Measurements from ENCODE around the gene CDH12. TPM values are rescaled to one million over a fixed set of nuclear protein-coding genes. Genes with fewer than 3 reads are reported as not detected.

CDH12 gene
- total and polyA plus RNA-seq, 10 of the 15 experiments (the other 5 are each of a cell fraction or from before 2014, with no cell fraction given), result 0.03 to 0.16 TPM; not detected in 8

GRCh38 chr5:22111320-22111719 lies 741.8 kb downstream of the CDH12 start:
- RAD21 ChIA-PET (ENCODE audit: unreplicated experiment), result no interaction called here
- H3K9me3 ChIP-seq (replicated peaks; ENCODE audit: control insufficient read depth, insufficient read depth, low read length), result no peaks in the 10 kb centered on the region
- CTCF ChIA-PET, result no interaction called here
- H3K4me2 ChIP-seq (ENCODE audit: control insufficient read depth, insufficient read depth), result no peak overlapping the region
- H3K27me3 ChIP-seq (replicated peaks in 1 of 2; ENCODE audit: control insufficient read depth in 2 of 2, insufficient read depth in 2 of 2, low read length in 1 of 2), result no peaks in the 10 kb centered on the region
- no peak for FAIRE-seq
- ATAC-seq, result no peak
- no peaks in the 10 kb centered on the region for H4K20me1 ChIP-seq (ENCODE audit: control insufficient read depth, insufficient read depth)
- WGBS (ENCODE audit: insufficient coverage, insufficient replicate concordance, low lambda C conversion rate, missing lambda C conversion rate), result 15% methylated on average over 3 of the region's 3 CpGs
- no peak overlapping the region for H3K9ac ChIP-seq (ENCODE audit: control insufficient read depth, insufficient read depth, low read length)
- no TSS peak for BruUV-seq (replicated peaks)
- DNase-seq (ENCODE audit: low read depth, low spot score), result no peak
- in situ Hi-C loops (cut with MboI), result no loop called here
- H3K27ac ChIP-seq (ENCODE audit: control insufficient read depth, insufficient read depth), result no peak overlapping the region
- intact Hi-C loops (cut with micrococcal nuclease; ENCODE audit: unreplicated experiment), result no loop called here
- POLR2A ChIA-PET, result no interaction called here
- H3K4me3 ChIP-seq, result no peak overlapping the region
- no peaks in the 10 kb centered on the region for H3K36me3 ChIP-seq (ENCODE audit: control insufficient read depth in 2 of 2, insufficient read depth in 2 of 2, low read length in 1 of 2)
- H3K79me2 ChIP-seq (ENCODE audit: control insufficient read depth, insufficient read depth, low read length), result no peaks in the 10 kb centered on the region
- no peak overlapping the region for H2AFZ ChIP-seq (ENCODE audit: control insufficient read depth, low read depth, low read length)
- SMC1A ChIA-PET (ENCODE audit: uncharacterized antibody, unreplicated experiment), result no interaction called here
- no peaks in the 10 kb centered on the region for H3K4me1 ChIP-seq (ENCODE audit: control insufficient read depth, insufficient read depth, low read length)
- TF ChIP-seq STAT3 (IDR thresholded peaks at IDR 0.05; ENCODE audit: low read depth, low read length), result no peak
- TF ChIP-seq MEF2A (IDR thresholded peaks at IDR 0.05; ENCODE audit: insufficient read depth, low read depth, low read length), result no peak
- no peak for TF ChIP-seq RAD21 (IDR thresholded peaks at IDR 0.05; ENCODE audit: insufficient read depth, low read depth, low read length)
- no peak for TF ChIP-seq SP1 (IDR thresholded peaks at IDR 0.05; ENCODE audit: low read depth, low read length)
- no peak for TF ChIP-seq SRF (IDR thresholded peaks at IDR 0.05; ENCODE audit: low read depth in 2 of 2, low read length in 2 of 2)
- no peak for TF ChIP-seq PAX8 (IDR thresholded peaks at IDR 0.05)
- no peak for TF ChIP-seq ZNF622 (IDR thresholded peaks at IDR 0.05)
- TF ChIP-seq, protein P1, sequence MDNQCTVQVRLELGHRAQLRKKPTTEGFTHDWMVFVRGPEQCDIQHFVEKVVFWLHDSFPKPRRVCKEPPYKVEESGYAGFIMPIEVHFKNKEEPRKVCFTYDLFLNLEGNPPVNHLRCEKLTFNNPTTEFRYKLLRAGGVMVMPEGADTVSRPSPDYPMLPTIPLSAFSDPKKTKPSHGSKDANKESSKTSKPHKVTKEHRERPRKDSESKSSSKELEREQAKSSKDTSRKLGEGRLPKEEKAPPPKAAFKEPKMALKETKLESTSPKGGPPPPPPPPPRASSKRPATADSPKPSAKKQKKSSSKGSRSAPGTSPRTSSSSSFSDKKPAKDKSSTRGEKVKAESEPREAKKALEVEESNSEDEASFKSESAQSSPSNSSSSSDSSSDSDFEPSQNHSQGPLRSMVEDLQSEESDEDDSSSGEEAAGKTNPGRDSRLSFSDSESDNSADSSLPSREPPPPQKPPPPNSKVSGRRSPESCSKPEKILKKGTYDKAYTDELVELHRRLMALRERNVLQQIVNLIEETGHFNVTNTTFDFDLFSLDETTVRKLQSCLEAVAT (IDR thresholded peaks at IDR 0.05), result no peak
- no peak for TF ChIP-seq RUNX3 (IDR thresholded peaks at IDR 0.05; ENCODE audit: low read length)
- TF ChIP-seq ASH2L (IDR thresholded peaks at IDR 0.05; ENCODE audit: borderline replicate concordance, low read depth), result no peak
- TF ChIP-seq YY1 (IDR thresholded peaks at IDR 0.05; ENCODE audit: low read depth, low read length), result no peak
- TF ChIP-seq RBBP5 (conservative IDR thresholded peaks at IDR 0.05), result no peak
- no peak for TF ChIP-seq NR2C2 (IDR thresholded peaks at IDR 0.05; ENCODE audit: borderline replicate concordance, control insufficient read depth, insufficient read length, low read depth)
- no peak for TF ChIP-seq TBL1XR1 (IDR thresholded peaks at IDR 0.05; ENCODE audit: low read depth, low read length)
- no peak for TF ChIP-seq KAT2A (conservative IDR thresholded peaks at IDR 0.05; ENCODE audit: control insufficient read depth, low read depth, low read length)
- no peak for TF ChIP-seq USF2 (IDR thresholded peaks at IDR 0.05; ENCODE audit: borderline replicate concordance, low read depth, low read length)
- TF ChIP-seq TARDBP (IDR thresholded peaks at IDR 0.05; ENCODE audit: borderline replicate concordance), result no peak
- no peak for TF ChIP-seq WRNIP1 (IDR thresholded peaks at IDR 0.05; ENCODE audit: borderline replicate concordance, low read depth, low read length)

Data from GM12878 (cell line).